Measurements from ENCODE around the gene BPGM.

- TF ChIP-seq CTCF (IDR thresholded peaks at IDR 0.05) (no peak), EZH2 (IDR thresholded peaks at IDR 0.05; ENCODE audit: borderline replicate concordance, insufficient read depth, low read depth, low read length, poor library complexity, severe bottlenecking) (no peak)
Measured at GRCh38 chr7:134630237-134630636, 16.4 kb upstream of the BPGM start.
